Stimulated activated CD8-positive, alpha-beta memory T cell treated with anti-CD3 and anti-CD28 coated beads, Interleukin-4, amount 100 ng/mL, for 48 hours (primary cell): Measurements from ENCODE around the gene TACC3.

Experiments used
- DNase-seq: peaks from one replicate; pipeline ENCODE4 v3.0.0-alpha.2; 2020

Gene TACC3

GRCh38 chr4:1748465-1748995 lies 27.2 kb downstream of the TACC3 start:
- peak; percentile 95 for DNase-seq

GRCh38 chr4:1749370-1749769 lies 28.0 kb downstream of the TACC3 start:
- no peak for DNase-seq

GRCh38 chr4:1749826-1750225 lies 28.5 kb downstream of the TACC3 start:
- no peak for DNase-seq

- DNase-seq: no peak
Measured at GRCh38 chr4:1750381-1751154, 29.2 kb downstream of the TACC3 start.

GRCh38 chr4:1751155-1751918 lies 30.0 kb downstream of the TACC3 start:
- DNase-seq: no peak

GRCh38 chr4:1751919-1752283 lies 30.6 kb downstream of the TACC3 start:
- no peak for DNase-seq

- DNase-seq: peak; percentile 41
Measured at GRCh38 chr4:1752284-1753041, 31.1 kb downstream of the TACC3 start.

- no peak for DNase-seq
Measured at GRCh38 chr4:1753294-1753696, 32.0 kb downstream of the TACC3 start.

- DNase-seq: no peak
Measured at GRCh38 chr4:1753697-1754311, 32.5 kb downstream of the TACC3 start.

- DNase-seq: no peak
Measured at GRCh38 chr4:1754336-1754735, 33.0 kb downstream of the TACC3 start.

- no peak for DNase-seq
Measured at GRCh38 chr4:1755297-1755696, 34.0 kb downstream of the TACC3 start.

- DNase-seq: no peak
Measured at GRCh38 chr4:1756079-1756478, 34.8 kb downstream of the TACC3 start.

- no peak for DNase-seq
Measured at GRCh38 chr4:1756893-1757779, 35.8 kb downstream of the TACC3 start.

GRCh38 chr4:1757836-1758235 lies 36.5 kb downstream of the TACC3 start:
- DNase-seq: no peak

GRCh38 chr4:1758306-1759121 lies 37.2 kb downstream of the TACC3 start:
- no peak for DNase-seq

GRCh38 chr4:1759170-1759817 lies 38.0 kb downstream of the TACC3 start:
- DNase-seq: no peak

GRCh38 chr4:1759818-1760223 lies 38.5 kb downstream of the TACC3 start:
- no peak for DNase-seq

GRCh38 chr4:1760521-1761071 lies 39.3 kb downstream of the TACC3 start:
- DNase-seq: no peak

GRCh38 chr4:1761130-1761689 lies 39.9 kb downstream of the TACC3 start:
- DNase-seq: no peak
